Lower leg skin (tissue), 3 donors: ENCODE results near the gene LMF2.

Experiments
- POLR2A ChIP-seq, 2 donors: fragments of 450-650 bp; IDR thresholded peaks; one replicate each; pipeline ENCODE4 v1.6.1; 2016 to 2017; ENCODE audit warnings: antibody characterized with exemption in 2 of 2, mild to moderate bottlenecking in 1 of 2, moderate library complexity in 1 of 2
- TF ChIP-seq, protein P1 (sequence below), 3 donors: fragments of 450-650 bp; IDR thresholded peaks; one replicate each; pipeline ENCODE4 v1.5.1; 2016; ENCODE audit warnings: antibody characterized with exemption in 3 of 3, mild to moderate bottlenecking in 3 of 3, moderate library complexity in 2 of 3

DNA sequence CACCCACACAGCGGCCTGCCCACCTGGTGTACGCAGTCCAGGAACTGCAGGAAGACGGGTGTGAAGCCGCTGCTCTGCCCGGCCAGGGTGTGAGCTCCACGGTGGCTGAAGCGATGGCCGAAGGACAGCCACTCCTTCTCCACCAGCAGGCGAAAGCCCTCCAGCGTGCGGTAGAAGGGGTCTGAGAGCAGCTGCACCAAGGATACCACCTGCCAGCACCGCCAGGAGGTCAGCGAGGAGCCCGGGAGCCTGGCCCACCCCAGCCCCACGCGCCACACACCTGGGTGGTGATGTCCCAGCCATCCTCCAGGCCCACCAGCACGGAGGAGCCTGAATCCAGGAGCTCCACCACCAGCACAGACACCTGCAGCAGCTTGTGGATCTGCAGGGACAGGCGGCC lies 52.3 kb downstream of the LMF2 start:
- TF ChIP-seq, protein P1, sequence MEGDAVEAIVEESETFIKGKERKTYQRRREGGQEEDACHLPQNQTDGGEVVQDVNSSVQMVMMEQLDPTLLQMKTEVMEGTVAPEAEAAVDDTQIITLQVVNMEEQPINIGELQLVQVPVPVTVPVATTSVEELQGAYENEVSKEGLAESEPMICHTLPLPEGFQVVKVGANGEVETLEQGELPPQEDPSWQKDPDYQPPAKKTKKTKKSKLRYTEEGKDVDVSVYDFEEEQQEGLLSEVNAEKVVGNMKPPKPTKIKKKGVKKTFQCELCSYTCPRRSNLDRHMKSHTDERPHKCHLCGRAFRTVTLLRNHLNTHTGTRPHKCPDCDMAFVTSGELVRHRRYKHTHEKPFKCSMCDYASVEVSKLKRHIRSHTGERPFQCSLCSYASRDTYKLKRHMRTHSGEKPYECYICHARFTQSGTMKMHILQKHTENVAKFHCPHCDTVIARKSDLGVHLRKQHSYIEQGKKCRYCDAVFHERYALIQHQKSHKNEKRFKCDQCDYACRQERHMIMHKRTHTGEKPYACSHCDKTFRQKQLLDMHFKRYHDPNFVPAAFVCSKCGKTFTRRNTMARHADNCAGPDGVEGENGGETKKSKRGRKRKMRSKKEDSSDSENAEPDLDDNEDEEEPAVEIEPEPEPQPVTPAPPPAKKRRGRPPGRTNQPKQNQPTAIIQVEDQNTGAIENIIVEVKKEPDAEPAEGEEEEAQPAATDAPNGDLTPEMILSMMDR (IDR thresholded peaks at IDR 0.05), result no peak
- no peak for TF ChIP-seq POLR2A (IDR thresholded peaks at IDR 0.05)
